GM21723 (cell line): ENCODE results near the gene DDX54.

Experiments
- ATAC-seq: cut with Tn5 transposase; IDR thresholded peaks from one replicate; pipeline ENCODE4 v1.9.1; 2021; ENCODE audit warnings: mild to moderate bottlenecking, moderate library complexity; ENCODE audit not compliant: unreplicated experiment

Gene DDX54

DNA sequence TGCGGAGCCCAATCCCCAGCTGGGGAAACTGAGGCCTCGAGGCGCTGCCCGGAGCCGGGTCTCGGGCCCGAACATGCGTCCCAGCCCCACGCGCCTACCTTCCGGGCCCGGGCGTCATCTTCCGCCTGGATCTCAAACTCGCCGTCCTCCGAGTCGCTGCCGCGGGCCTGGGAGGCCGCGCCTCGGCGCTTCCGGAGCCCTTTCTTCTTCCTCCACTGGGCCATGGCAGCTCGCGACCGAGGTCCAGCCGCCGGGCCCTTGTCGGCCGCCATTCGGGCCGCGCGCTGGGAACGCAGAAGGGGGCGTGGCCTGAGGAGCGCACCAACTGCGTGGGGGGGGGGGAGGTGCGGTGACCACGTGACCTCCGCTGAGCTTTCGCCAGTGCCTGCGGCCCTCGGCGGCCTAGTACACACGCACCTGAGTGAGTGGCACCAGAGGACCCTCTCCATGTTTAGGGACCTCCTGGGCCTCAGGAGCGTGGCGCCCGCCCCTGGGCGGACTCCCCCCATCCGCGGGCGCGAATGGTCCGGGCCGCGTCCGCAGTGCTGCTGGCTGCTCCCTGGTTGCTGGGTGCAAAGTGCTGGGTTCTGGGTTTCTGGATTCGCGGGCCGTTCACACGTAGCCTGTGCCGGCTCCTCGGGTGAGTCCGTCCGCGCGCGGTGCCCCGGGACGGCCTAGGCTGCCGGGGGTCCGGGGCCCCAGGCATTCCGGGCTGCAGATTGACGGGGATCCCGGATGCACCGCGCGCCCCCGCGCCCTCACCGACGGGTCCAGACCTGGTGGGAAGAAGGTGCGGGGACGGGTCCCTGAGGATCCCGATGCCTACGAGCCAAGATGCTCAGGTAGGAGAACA, at the start of gene DDX54, which contains the start of gene RITA1:
Gene DDX54 (minus strand): TSS at position 299 of the 853 bp plus-strand sequence. CDS start 27 bp downstream, at position 272.
Gene RITA1 (plus strand): TSS at position 542 of the 853 bp plus-strand sequence. CDS start 1,026 bp downstream, outside the sequence.
- peak; percentile 49 for ATAC-seq

DNA sequence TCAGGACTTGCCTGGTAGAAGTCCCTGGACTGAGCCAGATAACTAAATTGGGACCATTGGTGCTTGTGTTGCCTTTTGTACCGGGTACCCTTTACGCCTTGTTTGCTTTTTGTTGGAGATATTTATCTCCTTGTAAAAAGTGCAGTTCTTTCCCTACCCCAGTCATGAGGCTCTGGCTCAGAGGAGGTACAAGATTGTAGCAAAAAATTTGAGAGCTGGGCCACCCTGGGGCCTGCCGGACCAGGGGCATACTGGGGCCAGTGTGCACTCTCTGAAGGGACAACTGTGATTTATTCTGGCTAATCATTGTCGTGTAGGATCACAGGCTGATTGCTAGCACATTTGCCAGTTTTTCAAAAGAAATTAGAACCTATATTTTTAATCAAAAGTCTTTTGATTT, 49.2 kb upstream of the DDX54 start:
- no peak for ATAC-seq

DNA sequence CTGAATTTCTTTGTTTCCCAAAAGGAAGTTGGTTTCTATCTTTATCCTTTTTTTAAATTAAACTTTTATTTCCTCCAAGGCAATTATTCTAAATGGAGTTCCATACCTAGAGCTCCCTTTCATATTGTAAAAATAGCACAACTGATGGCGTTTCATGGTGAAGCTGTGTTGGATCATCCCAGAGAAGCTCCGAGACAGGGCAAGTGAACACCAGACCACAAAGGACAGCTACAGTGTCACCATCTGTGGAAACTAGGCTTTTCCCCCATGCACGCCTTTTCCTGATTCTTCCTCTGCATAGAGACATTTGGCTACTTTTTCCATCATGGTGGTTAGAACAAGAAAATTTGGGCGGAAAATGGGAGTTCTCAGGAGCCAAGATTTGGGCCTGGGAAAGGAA, 48.7 kb upstream of the DDX54 start:
- no peak for ATAC-seq

GRCh38 chr12:113232840-113233585, 47.7 kb upstream of the DDX54 start:
- peak; percentile 70 for ATAC-seq

DNA sequence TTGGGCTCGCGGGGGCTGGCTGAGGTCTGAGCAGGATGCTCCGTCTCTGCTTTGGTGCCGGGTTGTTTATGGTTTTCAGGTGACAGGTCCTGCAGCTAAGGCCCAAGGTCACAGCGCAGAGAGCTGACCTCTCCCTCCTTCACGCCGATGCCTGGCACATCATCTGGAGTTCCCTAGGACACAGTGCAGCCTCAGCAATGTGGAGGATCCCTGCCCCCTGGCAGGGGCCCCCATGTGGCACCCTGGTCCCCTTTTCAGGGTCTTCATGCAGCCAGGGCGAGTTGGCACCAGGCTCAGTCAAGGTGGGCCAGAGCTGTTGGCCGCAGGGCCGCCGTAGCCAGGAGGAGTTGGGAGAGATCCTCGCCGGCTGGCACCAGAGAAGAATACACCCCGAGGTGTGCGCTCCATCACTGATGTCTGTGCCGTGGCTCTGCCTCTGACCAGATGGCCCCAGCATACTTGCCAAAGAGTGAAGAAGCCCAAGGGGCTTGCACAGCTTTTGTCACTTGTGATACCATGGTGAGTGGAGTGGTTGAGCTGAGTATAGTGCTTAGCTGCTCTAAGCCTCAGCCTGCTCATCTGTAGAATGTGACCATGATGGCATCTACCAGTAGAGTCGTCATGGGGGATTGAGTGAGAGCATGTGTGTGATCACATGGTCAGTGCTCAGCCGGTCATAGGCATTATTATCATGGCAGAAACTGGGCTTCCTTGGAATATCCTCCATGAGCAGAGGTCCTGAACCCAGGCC, 47.0 kb upstream of the DDX54 start:
- ATAC-seq, result no peak

DNA sequence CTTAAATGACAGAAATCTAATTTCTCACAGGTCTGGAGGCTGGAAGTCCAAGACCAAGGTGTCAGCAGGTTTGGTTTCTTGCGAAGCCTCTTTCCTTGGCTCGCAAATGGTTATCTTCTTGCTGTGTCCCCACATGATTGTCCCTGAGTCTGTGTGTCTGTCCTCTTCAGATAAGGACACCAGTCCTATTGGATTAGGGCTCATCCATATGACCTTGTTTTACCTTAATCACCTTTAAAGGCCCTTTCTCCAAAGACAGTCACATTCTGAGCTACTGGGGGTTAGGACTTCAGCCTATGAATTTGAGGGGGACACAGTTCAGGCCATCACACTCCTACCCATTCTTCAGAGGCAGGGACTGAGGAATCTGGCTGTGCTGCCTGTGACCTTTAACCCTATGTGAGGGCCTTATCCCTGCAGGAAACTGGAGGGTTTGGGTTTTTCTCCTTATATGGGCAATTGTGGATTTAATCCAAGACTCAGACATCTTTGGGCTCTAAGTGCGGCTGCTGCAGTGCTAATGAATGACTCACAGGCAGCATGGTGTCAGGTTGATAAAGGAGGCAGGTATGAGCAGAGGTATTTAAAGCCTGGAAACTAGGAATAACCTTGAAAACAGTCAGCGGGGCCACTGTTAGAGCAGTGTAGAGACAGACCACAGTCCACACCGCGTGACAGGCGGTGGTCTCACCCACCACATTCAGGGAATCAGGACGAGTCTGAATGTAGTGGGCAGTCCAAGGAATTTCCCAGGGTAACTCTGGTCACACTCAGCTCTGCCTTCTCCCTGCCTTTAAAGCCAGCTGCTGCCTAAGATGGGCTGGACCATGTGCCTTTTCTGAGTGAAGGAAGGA, 46.2 kb upstream of the DDX54 start:
- ATAC-seq, result no peak

DNA sequence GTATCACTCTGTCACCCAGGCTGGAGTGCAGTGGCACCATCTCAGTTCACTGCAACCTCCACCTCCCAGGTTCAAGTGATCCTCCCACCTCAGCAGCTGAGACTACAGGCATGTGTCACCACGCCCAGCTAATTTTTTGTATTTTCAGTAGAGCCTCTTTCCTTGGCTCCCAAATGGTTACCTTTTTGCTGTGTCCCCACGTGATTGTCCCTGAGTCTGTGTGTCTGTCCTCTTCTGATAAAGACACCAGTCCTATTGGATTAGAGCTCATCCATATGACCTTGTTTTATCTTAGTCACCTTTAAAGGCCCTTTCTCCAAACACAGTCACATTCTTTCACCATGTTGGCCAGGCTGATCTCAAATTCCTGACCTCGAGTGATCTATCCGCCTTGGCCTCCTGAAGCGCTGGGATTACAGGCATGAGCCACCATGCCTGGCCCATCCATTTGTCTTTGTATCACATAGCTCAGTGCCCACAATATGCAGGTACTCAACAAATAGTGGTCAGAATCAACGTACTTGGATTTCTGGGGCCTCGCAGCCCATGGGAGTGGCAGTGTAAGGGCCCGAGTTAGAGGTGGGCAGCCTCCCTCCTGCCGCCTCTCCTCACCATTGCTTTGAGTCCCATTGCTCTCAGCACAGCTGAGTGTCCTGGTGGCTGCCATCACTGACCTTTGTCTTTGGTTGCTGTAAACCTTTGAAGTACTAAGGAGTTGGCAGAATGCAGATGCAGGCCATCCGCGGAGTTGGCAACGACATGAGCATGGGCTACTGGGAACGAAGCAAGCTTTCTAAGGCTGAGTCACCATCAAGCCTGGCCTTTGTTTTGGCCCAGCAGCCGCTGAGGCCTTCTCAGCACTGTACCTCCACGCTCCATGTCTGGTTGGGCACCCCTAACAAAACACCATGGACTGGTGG, 45.3 kb upstream of the DDX54 start:
- ATAC-seq, result peak; percentile 3

DNA sequence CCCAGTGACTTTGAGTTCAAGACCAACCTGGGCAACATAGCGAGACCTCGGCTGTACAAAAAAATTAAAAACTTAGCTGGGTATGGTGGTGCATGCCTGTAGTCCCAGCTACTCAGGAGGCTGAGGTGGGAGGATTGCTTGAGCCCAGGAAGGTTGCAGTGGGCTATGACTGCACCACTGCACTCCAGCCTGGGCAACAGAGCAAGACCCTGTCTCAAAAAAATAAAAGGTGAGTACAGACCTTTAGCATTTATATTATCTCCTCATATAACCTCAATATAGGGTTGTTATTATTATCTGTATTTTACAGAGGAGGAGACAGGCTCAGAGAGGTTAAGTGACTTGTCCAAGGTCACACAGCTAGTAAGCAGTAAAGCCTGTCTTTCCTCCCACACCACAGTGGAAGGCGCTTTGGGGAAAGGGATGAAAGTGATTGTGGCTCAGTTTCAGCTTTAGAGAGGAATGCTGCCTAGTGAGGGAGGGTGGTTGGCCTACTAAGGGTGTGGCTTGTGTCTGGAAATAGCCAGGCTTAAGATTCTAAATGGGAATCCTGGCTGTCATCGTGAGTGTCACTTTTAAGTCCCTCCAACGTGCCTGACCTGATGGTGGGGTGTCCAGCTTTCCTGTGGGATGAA, 43.2 kb upstream of the DDX54 start:
- no peak for ATAC-seq

DNA sequence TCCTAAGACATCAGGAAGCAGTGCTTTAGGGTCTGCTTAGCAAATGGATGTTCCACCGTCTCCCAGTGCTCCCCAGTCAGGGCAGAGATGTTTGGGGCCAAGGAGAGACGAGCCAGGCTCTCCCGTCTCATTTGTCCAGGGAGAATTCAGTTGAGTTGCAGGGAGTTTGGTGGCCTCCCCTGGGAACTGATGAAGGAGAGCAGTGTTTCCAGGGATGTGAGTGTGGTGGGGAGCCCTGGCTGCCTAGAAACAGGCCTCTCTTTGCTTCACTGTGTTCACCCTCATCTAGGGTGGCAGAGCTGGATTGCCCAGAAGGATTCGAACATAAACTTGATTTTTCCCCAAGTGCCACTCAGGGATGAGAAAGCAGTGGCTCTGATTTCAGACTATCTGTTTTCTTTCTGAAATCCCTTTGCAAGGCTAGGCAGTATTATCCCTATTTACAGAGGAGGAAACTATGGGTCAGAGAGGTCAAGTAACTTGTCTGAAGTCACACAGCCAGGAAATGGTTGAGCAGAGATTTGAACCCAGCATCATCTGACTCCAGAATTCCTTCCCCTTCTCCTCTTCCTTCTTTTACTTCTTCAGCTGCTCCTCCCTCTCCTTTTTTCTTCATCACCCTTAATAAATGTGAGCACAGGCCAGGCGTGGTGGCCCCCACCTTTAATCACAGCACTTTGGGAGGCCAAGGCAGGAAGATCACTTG, 42.6 kb upstream of the DDX54 start:
- no peak for ATAC-seq

- no peak for ATAC-seq
These were observed 41.7 kb upstream of the DDX54 start for GRCh38 chr12:113226696-113227568.

GRCh38 chr12:113224955-113225354, 39.7 kb upstream of the DDX54 start:
- ATAC-seq, result no peak

DNA sequence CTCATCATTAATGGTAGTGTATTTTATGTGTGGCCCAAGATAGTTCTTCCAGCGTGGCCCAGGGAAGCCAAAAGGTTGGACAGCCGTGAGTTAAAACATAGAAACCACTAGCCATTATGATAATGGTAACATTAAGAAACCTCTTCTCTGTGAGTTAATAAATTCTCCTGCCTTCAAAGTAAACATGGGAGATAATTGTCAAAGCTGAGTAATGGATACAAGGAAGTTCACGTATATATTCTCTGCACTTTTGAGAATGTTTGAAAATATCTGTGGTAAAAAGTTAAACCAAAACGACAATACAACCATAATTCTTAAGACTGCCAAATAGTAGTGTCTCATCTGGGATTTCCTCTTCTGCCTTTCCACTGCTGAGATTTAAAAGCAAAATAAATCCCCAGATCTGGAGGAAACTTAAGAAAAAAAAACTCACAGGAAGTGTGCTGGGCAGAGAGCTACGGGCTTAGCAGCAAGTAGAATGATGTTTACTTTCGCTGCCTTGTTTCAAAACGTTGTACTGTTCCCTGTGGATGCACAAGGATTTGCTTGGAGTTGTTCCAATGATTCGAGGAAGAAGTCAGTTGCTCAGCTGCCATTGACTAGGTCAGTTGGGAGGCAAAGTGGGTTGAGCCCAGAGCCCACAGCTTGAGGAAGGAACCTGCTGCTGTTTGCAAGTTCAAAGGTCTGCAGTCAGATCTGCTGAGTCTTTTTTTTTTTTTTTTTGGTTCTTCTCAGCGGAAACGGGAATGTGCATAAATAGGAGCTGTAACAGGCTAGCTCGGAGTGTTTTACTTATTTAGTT, 37.7 kb upstream of the DDX54 start:
- no peak for ATAC-seq

- ATAC-seq, result no peak
These were observed 36.9 kb upstream of the DDX54 start for GRCh38 chr12:113221997-113222729.

- ATAC-seq, result peak; percentile 87
These were observed 36.1 kb upstream of the DDX54 start, which contains the start of gene TPCN1 for GRCh38 chr12:113221181-113221996. Gene TPCN1 (plus strand): TSS chr12:113221464. CDS start chr12:113226853, 5,389 bp downstream.
